Mononuclear cell (primary cell): Measurements from ENCODE around the gene PLP2. TPM values are rescaled to one million over a fixed set of nuclear protein-coding genes. Genes with fewer than 3 reads are reported as not detected.
"Not testable (repeated sequence)": the region's sequence is repeated elsewhere in the genome, so short reads cannot be mapped to it uniquely, and the experiment has no call there.

Source experiments
- H3K27me3 ChIP-seq: 2 replicates; pipeline ENCODE4 v1.6.0; 2011; ENCODE audit warnings: low read length, control low read depth; ENCODE audit not compliant: insufficient read depth
- H3K4me1 ChIP-seq: 2 replicates; pipeline ENCODE4 v1.5.1; 2011; ENCODE audit warnings: mild to moderate bottlenecking, low read length, control low read depth; ENCODE audit not compliant: insufficient read depth
- H3K4me3 ChIP-seq: 2 replicates; pipeline ENCODE4 v1.5.1; 2011; ENCODE audit warnings: mild to moderate bottlenecking, low read length, moderate library complexity
- H3K9me3 ChIP-seq: 2 replicates; pipeline ENCODE4 v1.5.1; 2011; ENCODE audit warnings: low read depth, mild to moderate bottlenecking, control low read depth, low read length
- total RNA-seq: library from RNA; depleted of rRNA; stranded (reverse); fragments of >200 nt; gene quantifications from one replicate; pipeline ENCODE4 v1.2.3, GENCODE V29; 2012

Gene PLP2
- 53.9 TPM for total RNA-seq

GRCh38 chrX:49171752-49172279 lies at the start of gene PLP2:
Gene PLP2, plus strand, starts transcription at chrX:49171898. Its CDS starts 103 bp downstream, at chrX:49172001.
- H3K4me1 ChIP-seq = peaks cover 63% of the 10 kb centered on the region
- H3K27me3 ChIP-seq = no peaks in the 10 kb centered on the region
- no peaks in the 10 kb centered on the region for H3K9me3 ChIP-seq
- peak within 1 kb of the TSS; percentile 62 for H3K4me3 ChIP-seq

GRCh38 chrX:49122499-49122898 lies 49.2 kb upstream of the PLP2 start:
- H3K9me3 ChIP-seq = no peaks in the 10 kb centered on the region
- peaks cover 11% of the 10 kb centered on the region for H3K4me1 ChIP-seq
- no peaks in the 10 kb centered on the region for H3K27me3 ChIP-seq
- H3K4me3 ChIP-seq = no peak overlapping the region

- not testable (repeated sequence) for H3K4me1 ChIP-seq, H3K4me3 ChIP-seq
Measured at GRCh38 chrX:49127742-49128258, 43.9 kb upstream of the PLP2 start.

GRCh38 chrX:49129427-49129826 lies 42.3 kb upstream of the PLP2 start:
- Histone ChIP-seq H3K4me3 (no peak overlapping the region), H3K9me3 (no peaks in the 10 kb centered on the region), H3K27me3 (no peaks in the 10 kb centered on the region), H3K4me1 (no peaks in the 10 kb centered on the region)

More at GRCh38 chrX:49127742-49128258, 43.9 kb upstream of the PLP2 start:
- not testable (repeated sequence) for H3K9me3 ChIP-seq, H3K27me3 ChIP-seq

GRCh38 chrX:49132275-49132674 lies 39.4 kb upstream of the PLP2 start:
- not testable (repeated sequence) for H3K4me1 ChIP-seq, H3K9me3 ChIP-seq, H3K27me3 ChIP-seq, H3K4me3 ChIP-seq

GRCh38 chrX:49133759-49134158 lies 37.9 kb upstream of the PLP2 start:
- Histone ChIP-seq H3K4me3 (no peak overlapping the region), H3K9me3 (no peaks in the 10 kb centered on the region), H3K27me3 (no peaks in the 10 kb centered on the region), H3K4me1 (no peaks in the 10 kb centered on the region)

- Histone ChIP-seq H3K9me3 (peaks cover 14% of the 10 kb centered on the region), H3K4me3 (no peak overlapping the region), H3K4me1 (no peaks in the 10 kb centered on the region), H3K27me3 (no peaks in the 10 kb centered on the region)
Measured at GRCh38 chrX:49137492-49137891, 34.2 kb upstream of the PLP2 start.

GRCh38 chrX:49139713-49140112 lies 32.0 kb upstream of the PLP2 start:
- H3K9me3 ChIP-seq = peaks cover 14% of the 10 kb centered on the region
- no peaks in the 10 kb centered on the region for H3K4me1 ChIP-seq
- H3K4me3 ChIP-seq = no peak overlapping the region
- H3K27me3 ChIP-seq = no peaks in the 10 kb centered on the region

GRCh38 chrX:49142264-49142663 lies 29.4 kb upstream of the PLP2 start:
- not testable (repeated sequence) for H3K27me3 ChIP-seq, H3K4me1 ChIP-seq, H3K4me3 ChIP-seq
- H3K9me3 ChIP-seq = peaks cover 14% of the 10 kb centered on the region

- H3K27me3 ChIP-seq, H3K4me1 ChIP-seq, H3K4me3 ChIP-seq: not testable (repeated sequence)
- peaks cover 14% of the 10 kb centered on the region for H3K9me3 ChIP-seq
Measured at GRCh38 chrX:49143154-49143553, 28.5 kb upstream of the PLP2 start.

GRCh38 chrX:49147282-49147681 lies 24.4 kb upstream of the PLP2 start:
- H3K9me3 ChIP-seq = no peaks in the 10 kb centered on the region
- no peak overlapping the region for H3K4me3 ChIP-seq
- no peaks in the 10 kb centered on the region for H3K4me1 ChIP-seq
- no peaks in the 10 kb centered on the region for H3K27me3 ChIP-seq

GRCh38 chrX:49147936-49148335 lies 23.8 kb upstream of the PLP2 start:
- no peaks in the 10 kb centered on the region for H3K9me3 ChIP-seq
- no peaks in the 10 kb centered on the region for H3K27me3 ChIP-seq
- no peak overlapping the region for H3K4me3 ChIP-seq
- no peaks in the 10 kb centered on the region for H3K4me1 ChIP-seq

GRCh38 chrX:49148390-49149100 lies 23.2 kb upstream of the PLP2 start:
- H3K9me3 ChIP-seq, H3K27me3 ChIP-seq, H3K4me3 ChIP-seq, H3K4me1 ChIP-seq: not testable (repeated sequence)

GRCh38 chrX:49149291-49149690 lies 22.4 kb upstream of the PLP2 start:
- not testable (repeated sequence) for H3K4me3 ChIP-seq, H3K9me3 ChIP-seq, H3K4me1 ChIP-seq, H3K27me3 ChIP-seq

GRCh38 chrX:49153467-49153866 lies 18.2 kb upstream of the PLP2 start:
- Histone ChIP-seq H3K9me3 (no peaks in the 10 kb centered on the region), H3K4me1 (peaks cover 13% of the 10 kb centered on the region), H3K4me3 (no peak overlapping the region), H3K27me3 (no peaks in the 10 kb centered on the region)
